Measurements from ENCODE around the gene ZP1. TPM values are rescaled to one million over a fixed set of nuclear protein-coding genes. Genes with fewer than 3 reads are reported as not detected.

The ZP1 gene
- total RNA-seq, 4 donors from 2014 or later = not detected

- TF ChIP-seq CTCF (IDR thresholded peaks at IDR 0.05) = no peak
- TF ChIP-seq POLR2AphosphoS5 (IDR thresholded peaks at IDR 0.05) = no peak
- no peak for TF ChIP-seq POLR2A (IDR thresholded peaks at IDR 0.05)
- TF ChIP-seq EP300 (IDR thresholded peaks at IDR 0.05; ENCODE audit: low read depth) = no peak
- H3K27ac ChIP-seq = peak within 1 kb of the TSS in 2 of 4 donors; percentile 47 to 65
- DNase-seq = peak; percentile 26
These were observed 11.4 kb upstream of the ZP1 start, which contains the start of gene PTGDR2 for GRCh38 chr11:60855726-60856633. Gene PTGDR2 (minus strand): TSS chr11:60855950. CDS start chr11:60853722, 2,228 bp downstream.

GRCh38 chr11:60857378-60858232, 9.7 kb upstream of the ZP1 start:
- TF ChIP-seq POLR2AphosphoS5 (IDR thresholded peaks at IDR 0.05) = no peak
- TF ChIP-seq EP300 (IDR thresholded peaks at IDR 0.05; ENCODE audit: low read depth) = no peak
- no peak for TF ChIP-seq POLR2A (IDR thresholded peaks at IDR 0.05)
- TF ChIP-seq CTCF (IDR thresholded peaks at IDR 0.05) = no peak
- Histone ChIP-seq H3K27ac (peak overlapping the region in 3 of 4 donors; percentile 2 to 43 (median 11)), H3K9me3 (no peaks in the 10 kb centered on the region), H3K4me1 (peaks cover 0 to 6% (median 2%) of the 10 kb centered on the region in 4 donors), H3K4me3 (no peak overlapping the region), H3K27me3 (no peaks in the 10 kb centered on the region), H3K36me3 (no peaks in the 10 kb centered on the region)
- in situ Hi-C loops (cut with MboI; ENCODE audit: low pct_ligation_motif_present in 1 of 4, low pct_unique_long_range_greater_than_20kb in 1 of 4, low sequenced_read_pairs in 3 of 4) (no loop called here), intact Hi-C loops (cut with DNase I; ENCODE audit: low total_unique reads) (no loop called here)
- no peak for DNase-seq
- 74 to 80% methylated on average over 2 to 5 of the region's 5 CpGs for WGBS, 2 donors (ENCODE audit: low coverage in 1 of 2)

More at GRCh38 chr11:60855726-60856633, 11.4 kb upstream of the ZP1 start, which contains the start of gene PTGDR2:
- WGBS, 2 donors (ENCODE audit: low coverage in 1 of 2) = 46 to 72% methylated on average over 3 to 14 of the region's 14 CpGs
- H3K9me3 ChIP-seq = no peaks in the 10 kb centered on the region
- H3K4me3 ChIP-seq = peak within 1 kb of the TSS in 2 of 4 donors; percentile 6 to 21
- H3K36me3 ChIP-seq = no peaks in the 10 kb centered on the region
- H3K4me1 ChIP-seq = peaks cover 0 to 15% (median 4%) of the 10 kb centered on the region in 4 donors
- H3K27me3 ChIP-seq = no peaks in the 10 kb centered on the region
- intact Hi-C loops (cut with DNase I; ENCODE audit: low total_unique reads) = no loop called here
- in situ Hi-C loops (cut with MboI; ENCODE audit: low pct_ligation_motif_present in 1 of 4, low pct_unique_long_range_greater_than_20kb in 1 of 4, low sequenced_read_pairs in 3 of 4) = no loop called here

- no peak for TF ChIP-seq EP300 (IDR thresholded peaks at IDR 0.05; ENCODE audit: low read depth)
- TF ChIP-seq POLR2AphosphoS5 (IDR thresholded peaks at IDR 0.05) = no peak
- TF ChIP-seq CTCF (IDR thresholded peaks at IDR 0.05) = no peak
- no peak for TF ChIP-seq POLR2A (IDR thresholded peaks at IDR 0.05)
- intact Hi-C loops (cut with DNase I; ENCODE audit: low total_unique reads) (no loop called here), in situ Hi-C loops (cut with MboI; ENCODE audit: low pct_ligation_motif_present in 1 of 4, low pct_unique_long_range_greater_than_20kb in 1 of 4, low sequenced_read_pairs in 3 of 4) (no loop called here)
- no peaks in the 10 kb centered on the region for H3K9me3 ChIP-seq
- peaks cover 0 to 5% (median 0%) of the 10 kb centered on the region in 4 donors for H3K4me1 ChIP-seq
- no peaks in the 10 kb centered on the region for H3K36me3 ChIP-seq
- H3K27me3 ChIP-seq = no peaks in the 10 kb centered on the region
- peak overlapping the region in 2 of 4 donors; percentile 2 to 43 for H3K27ac ChIP-seq
- WGBS, 2 donors (ENCODE audit: low coverage in 1 of 2) = 68 to 88% methylated on average over 2 to 8 of the region's 8 CpGs
- no peak overlapping the region for H3K4me3 ChIP-seq
- DNase-seq = no peak
These were observed 9.1 kb upstream of the ZP1 start for GRCh38 chr11:60858236-60858635.
